ENCODE data around the gene C4orf33.
A peak's percentile ranks its signal among the peaks of the same experiment; 100 is the strongest.
"Not testable (repeated sequence)": the region's sequence is repeated elsewhere in the genome, so short reads cannot be mapped to it uniquely, and the experiment has no call there.

The C4orf33 gene, protein sequence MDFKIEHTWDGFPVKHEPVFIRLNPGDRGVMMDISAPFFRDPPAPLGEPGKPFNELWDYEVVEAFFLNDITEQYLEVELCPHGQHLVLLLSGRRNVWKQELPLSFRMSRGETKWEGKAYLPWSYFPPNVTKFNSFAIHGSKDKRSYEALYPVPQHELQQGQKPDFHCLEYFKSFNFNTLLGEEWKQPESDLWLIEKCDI

GRCh38 chr4:129095811-129096454 lies at the start of gene C4orf33:
TSS of gene C4orf33 (plus strand) at chr4:129096152. CDS start at chr4:129102611, 6,459 bp downstream.
- DNase-seq, result peak; percentile 90

DNA sequence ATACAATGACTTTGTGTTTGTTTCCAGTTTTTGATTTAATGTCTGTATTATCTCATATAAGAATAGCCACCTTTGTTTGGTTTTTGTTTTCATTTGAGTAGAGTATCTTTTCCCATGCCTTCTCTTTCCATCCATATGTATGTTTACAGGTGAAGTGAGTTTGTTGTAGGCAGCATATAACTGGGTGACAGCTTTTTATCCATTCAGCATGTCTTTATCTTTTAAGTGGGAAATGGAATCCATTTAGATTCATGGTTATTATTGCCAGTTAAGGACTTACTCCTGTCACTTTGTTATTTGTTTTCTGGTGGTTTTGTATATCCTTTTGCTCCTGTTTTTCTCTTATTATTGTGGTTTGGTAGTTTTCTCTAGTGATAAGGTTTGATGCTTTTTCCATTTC lies 36.9 kb upstream of the C4orf33 start:
- DNase-seq, result no peak

DNA sequence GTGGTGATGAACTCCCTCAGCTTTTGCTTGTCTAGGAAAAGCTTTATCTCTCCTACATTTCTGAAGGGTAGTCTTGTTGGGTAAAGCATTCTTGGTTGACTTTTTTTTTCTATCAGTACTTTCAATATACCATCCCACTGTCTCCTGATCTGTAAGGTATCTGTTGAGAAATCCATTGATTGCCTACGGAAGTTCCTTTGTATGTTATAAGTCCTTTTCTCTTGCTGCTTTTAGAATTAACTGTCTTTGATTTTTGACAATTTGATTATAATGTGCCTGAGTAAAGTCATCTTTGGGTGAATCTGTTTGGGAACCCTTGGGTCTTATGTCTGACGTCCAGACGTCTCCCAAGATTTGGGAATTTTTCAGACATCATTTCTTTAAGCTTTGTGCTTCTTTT lies 33.4 kb upstream of the C4orf33 start:
- DNase-seq, result no peak

DNA sequence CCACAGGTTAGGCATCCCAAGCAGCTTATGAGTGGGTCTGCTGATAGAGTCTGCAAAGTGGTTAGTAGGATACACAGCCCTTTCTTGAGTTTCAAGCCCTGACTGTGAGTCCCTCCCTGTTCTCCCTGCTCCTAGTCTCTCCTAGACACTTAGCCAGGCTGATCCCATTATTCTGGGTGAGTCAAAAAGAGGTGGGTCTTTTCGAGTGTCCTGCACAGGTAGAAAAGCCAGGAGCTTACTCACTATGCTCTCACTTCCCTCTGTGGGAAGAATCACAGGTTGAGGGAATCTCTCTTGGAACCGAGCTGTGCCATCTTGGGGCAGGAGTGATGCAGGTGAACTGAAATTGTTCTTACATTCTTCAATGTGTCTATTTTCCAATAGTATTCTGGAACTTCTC lies 32.3 kb upstream of the C4orf33 start:
- no peak for DNase-seq

DNA sequence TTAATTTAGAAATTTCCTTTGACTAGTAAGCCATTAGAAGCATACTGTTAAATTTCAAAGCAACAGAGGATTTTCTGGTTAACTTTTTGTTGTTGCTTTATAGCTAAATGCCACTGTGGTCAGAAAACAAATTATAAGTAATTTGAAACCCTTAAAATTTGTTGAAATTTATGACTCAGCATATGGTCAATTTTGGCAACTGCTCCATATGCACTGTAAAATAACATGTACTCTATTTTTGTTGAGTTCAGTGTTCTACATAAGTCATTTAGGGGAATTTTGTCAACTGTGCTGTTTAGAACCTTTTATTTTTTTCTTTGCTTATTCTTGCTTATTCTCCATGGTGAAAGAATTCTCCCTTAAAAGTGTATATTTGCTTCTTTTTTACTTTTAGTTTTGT lies 31.2 kb upstream of the C4orf33 start:
- DNase-seq, result no peak

DNA sequence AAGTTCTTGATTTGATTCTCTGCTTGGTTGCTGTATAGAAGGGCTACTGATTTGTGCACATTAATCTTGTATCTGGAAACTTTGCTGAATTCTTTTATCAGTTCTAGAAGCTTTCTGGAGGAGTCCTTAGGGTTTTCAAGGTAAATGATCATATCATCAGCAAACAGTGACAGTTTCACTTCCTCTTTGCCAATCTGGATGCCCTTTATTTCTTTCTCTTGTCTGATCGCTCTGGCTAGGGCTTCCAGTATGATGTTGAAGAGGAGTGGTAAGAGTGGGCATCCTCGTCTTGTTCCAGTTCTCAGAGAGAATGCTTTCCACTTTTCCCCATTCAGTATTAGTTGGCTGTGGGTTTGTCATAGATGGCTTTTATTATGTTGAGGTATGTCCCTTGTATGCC lies 26.4 kb upstream of the C4orf33 start:
- not testable (repeated sequence) for DNase-seq

- no peak for DNase-seq
These were observed 18.6 kb upstream of the C4orf33 start for GRCh38 chr4:129077326-129077725.

- DNase-seq, result no peak
These were observed 15.8 kb upstream of the C4orf33 start for GRCh38 chr4:129080129-129080528.

DNA sequence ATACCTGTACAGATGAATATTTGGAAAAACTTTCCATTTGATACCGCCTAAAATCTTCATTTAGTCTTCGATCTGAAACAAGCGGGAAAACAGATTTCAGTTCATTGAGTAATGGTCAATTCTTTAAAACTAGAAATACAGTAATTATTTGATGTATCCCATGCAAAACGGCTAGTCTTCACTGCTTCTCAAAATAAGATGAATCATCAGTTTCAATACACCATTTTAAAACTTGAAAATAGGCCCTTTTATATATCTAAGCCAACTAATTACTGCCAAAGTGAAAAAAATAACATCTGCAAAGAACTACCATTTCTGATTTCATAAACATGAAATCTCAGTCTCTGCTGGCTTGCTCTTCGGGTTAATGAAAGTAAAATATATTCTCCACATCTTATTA lies 13.7 kb upstream of the C4orf33 start:
- no peak for DNase-seq

- DNase-seq, result no peak
These were observed 10.5 kb upstream of the C4orf33 start for GRCh38 chr4:129085472-129085871.

GRCh38 chr4:129087516-129087915 lies 8.4 kb upstream of the C4orf33 start:
- DNase-seq, result no peak

DNA sequence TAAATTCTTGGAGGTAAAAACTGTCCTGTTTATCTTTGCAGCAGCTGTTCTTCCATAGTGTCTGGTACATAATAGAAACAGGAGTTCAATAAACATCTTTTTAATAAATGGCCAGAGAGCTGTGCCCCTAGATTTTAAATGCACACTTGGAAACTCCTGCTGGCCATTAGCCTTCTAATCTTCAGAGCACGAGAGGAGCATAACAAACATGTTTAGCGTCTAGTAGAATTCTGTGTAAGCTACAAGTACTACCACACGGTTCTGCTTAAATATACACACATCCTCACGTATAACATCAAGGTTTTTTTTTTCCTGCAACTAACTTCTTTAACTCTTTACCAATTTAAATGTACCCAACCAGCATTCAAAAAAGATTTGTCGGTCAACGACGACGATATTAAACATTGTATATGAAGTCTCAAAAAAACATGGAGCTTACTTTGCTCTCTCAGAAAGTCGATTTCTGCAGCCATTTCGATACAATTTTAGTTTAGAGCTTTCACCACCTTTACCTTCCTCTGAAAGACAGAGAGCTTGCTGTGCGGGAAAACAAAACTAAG lies 3.2 kb upstream of the C4orf33 start:
- DNase-seq, result peak; percentile 54

- peak; percentile 99 for DNase-seq
These were observed 2.6 kb upstream of the C4orf33 start, which contains the start of gene SCLT1 for GRCh38 chr4:129093191-129093920. TSS of gene SCLT1 (minus strand) at chr4:129093539. CDS start at chr4:129093103, 436 bp downstream.

- DNase-seq, result no peak
These were observed 1.6 kb upstream of the C4orf33 start for GRCh38 chr4:129094347-129094746.

GRCh38 chr4:129098531-129099001 lies 2.6 kb downstream of the C4orf33 start:
- DNase-seq, result peak; percentile 55

DNA sequence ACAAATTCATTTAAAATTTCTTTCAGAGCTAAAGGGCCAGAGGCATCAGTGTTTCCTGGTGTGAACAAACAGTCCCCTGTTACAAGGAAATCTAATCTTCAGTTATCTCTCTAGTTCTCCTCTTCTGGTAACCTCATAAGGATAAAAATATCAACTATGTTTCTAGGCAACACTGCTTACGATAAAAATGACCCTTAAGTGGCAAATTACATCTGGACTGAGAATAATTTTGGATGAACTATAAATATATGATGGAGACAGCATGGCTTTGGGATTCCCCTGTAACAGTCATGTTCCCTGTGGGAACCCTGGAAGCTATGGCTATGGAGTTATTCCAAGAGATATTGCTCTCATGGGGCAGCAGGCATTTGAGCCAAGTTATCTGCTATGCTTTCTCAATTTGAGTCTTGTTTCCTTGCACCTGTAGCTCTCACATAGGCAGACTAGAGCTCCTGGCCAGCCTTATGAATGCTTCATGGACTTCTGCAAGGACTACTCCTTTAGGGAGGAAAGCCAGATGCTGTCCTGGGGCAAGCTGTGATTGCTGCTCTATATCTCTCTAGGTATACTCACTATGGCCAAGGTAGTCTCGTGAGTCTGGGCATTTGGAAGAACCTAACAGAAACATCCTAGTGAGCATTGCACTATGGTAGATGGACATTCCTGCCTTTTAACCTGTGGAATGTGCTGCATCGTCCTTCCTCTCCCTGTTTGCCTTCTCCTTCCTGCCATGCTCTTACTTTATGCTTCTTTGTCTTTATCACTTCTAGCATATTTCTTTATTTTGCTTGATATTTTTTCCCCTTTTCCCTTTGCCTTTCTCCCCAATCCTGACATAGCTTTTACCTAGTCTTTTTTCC lies 14.2 kb downstream of the C4orf33 start:
- DNase-seq, result no peak

GRCh38 chr4:129110931-129111330 lies 15.0 kb downstream of the C4orf33 start:
- DNase-seq, result no peak

DNA sequence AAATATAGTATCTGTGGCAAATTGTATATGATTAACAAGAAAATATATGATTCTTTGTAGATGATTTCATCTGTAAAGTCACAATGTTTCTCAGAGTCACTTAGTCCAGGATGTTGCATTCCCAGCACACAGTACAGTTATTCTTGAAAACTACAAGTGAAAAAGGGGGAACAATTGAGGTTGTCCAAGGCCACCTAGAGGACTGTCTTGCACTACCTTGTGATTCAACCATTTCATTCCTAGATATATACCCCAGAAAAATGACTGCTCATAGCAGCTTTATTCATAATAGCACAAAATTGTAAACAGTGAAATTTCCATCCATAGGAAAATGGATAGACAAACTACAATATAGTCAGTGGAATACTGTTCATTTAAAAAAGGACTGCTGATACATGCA lies 16.0 kb downstream of the C4orf33 start:
- no peak for DNase-seq

- no peak for DNase-seq
These were observed 17.5 kb downstream of the C4orf33 start for GRCh38 chr4:129113434-129113833.

DNA sequence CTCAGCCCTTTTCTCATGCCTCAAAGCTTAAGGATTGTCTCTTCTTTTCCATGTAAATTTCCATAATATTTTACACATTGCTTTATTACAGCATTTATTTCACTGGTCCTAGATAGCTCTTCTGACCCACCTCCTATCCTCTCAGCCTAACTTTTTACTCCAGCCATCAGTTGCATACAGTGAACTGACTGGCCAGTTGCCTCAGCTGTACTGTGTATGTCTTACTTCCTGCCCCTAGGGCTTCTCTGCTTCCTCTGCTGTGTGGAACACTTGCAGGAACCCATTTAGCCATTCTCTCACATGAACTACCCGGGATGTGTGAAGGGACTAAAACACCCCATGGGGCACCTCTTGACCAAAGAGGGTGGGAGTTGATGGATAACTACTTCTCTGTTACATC lies 18.0 kb downstream of the C4orf33 start:
- no peak for DNase-seq

DNA sequence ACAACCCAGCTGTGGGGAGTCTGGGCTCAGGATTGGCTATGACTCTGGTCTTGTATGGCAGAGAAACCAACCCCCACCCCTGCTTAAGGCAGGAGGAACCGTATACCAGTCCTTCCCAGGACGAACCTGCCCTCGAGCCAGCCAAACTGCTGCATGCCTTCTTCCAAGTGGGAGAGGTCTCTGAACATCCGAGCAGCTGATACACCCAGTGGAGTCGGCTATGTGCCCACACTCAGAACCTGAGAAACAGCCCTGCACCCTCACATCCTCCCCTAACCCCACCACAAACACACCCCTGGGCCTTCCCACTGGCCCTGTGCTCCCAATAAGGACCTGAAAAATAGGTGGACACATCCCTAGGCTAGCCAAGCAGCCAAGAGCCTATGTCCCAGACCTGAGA lies 21.8 kb downstream of the C4orf33 start:
- DNase-seq, result no peak

GRCh38 chr4:129126614-129127013 lies 30.7 kb downstream of the C4orf33 start:
- DNase-seq, result not testable (repeated sequence)

DNA sequence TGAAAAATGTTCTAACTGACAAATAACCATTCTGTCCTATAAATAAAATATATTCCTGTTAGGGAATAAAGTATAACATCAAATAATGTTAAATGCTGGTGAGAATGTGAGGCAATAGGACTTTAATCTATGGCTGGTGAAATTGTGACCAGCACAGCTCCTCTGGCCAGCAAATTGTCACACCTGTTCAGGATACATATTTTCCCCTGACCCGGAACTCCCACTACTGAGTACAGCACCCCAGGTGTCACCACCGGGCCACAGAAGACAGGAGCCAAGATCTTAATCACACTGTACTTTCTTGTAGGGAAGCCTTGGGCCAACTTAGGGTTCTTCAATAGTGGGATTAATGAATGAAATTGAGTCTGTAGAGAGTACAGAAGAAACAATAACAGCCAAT lies 33.2 kb downstream of the C4orf33 start:
- no peak for DNase-seq
